GM18505 (cell line): ENCODE results near the gene GALK2.
A peak's percentile ranks its signal among the peaks of the same experiment; 100 is the strongest.
"Not testable (repeated sequence)": the region's sequence is repeated elsewhere in the genome, so short reads cannot be mapped to it uniquely, and the experiment has no call there.

Experiments
- ATAC-seq: cut with Tn5 transposase; IDR thresholded peaks from one replicate; pipeline ENCODE4 v1.9.1; 2021; ENCODE audit not compliant: unreplicated experiment
- POLR2A ChIP-seq: IDR thresholded peaks from 4 replicates; pipeline ENCODE4 v1.6.1; 2011; ENCODE audit warnings: borderline replicate concordance; ENCODE audit not compliant: insufficient read depth, insufficient read length; ENCODE audit errors: extremely low read depth

Gene GALK2

DNA sequence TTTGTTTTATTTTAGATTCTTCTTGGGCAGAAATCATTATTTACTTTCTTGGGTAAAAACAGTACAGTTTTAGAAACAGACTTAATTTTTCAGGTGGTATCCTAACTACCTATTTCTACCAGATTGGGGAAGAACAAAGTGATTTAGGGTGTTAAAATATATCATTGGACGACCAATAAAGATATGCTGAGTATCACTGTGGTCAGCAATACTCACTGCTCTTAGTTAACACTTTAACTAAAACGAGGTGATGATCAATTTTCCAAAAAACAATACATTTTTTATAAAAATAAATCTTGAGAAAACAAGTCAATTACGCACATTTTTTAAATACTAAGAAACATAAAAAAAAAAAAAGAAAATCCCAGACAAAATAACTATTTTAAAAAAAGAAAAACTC lies 18.2 kb upstream of the GALK2 start:
- no peak for TF ChIP-seq POLR2A
- no peak for ATAC-seq

DNA sequence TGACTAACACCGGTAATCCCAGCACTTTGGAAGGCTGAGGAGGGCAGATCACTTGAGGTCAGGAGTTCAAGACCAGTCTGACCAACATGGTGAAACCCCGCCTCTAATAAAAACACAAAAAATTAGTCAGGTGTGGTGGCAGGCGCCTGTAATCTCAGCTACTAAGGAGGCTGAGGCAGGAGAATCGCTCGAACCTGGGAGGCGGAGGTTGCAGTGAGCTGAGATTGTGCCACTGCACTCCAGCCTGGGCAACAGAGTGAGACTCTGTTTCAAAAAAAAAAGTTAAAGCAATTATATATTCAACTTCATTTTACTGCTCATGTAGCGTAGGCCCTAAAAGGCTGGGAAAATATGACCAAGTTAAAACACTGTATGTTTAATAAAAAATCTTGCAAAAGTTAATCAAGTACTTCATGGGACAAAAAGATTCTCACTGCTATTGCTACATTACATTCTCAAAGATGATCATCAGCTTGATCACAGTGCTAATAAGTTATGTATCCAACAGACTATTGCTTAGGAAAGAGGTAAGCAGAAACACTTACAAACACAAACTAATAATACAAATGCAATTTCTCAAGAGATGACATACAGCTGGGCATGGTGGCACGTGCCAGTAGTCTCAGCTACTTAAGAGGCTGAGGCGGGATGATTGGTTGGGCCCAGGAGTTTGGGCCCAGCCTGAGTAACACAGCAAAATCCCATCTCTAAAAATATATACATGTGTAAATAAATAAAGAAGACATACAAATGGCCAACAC lies 17.3 kb upstream of the GALK2 start:
- TF ChIP-seq POLR2A, result no peak
- no peak for ATAC-seq

- no peak for ATAC-seq
- no peak for TF ChIP-seq POLR2A
Observed at GRCh38 chr15:49154359-49154758, 15.7 kb upstream of the GALK2 start.

- TF ChIP-seq POLR2A, result no peak
- ATAC-seq, result no peak
Observed at GRCh38 chr15:49154799-49155109, 15.3 kb upstream of the GALK2 start.

- TF ChIP-seq POLR2A, result peak; percentile 81
- peak; percentile 94 for ATAC-seq
Observed at GRCh38 chr15:49155110-49155833, 14.8 kb upstream of the GALK2 start, which contains the start of gene COPS2. Gene COPS2 (minus strand): TSS chr15:49155599. CDS start chr15:49155578, 21 bp downstream.

DNA sequence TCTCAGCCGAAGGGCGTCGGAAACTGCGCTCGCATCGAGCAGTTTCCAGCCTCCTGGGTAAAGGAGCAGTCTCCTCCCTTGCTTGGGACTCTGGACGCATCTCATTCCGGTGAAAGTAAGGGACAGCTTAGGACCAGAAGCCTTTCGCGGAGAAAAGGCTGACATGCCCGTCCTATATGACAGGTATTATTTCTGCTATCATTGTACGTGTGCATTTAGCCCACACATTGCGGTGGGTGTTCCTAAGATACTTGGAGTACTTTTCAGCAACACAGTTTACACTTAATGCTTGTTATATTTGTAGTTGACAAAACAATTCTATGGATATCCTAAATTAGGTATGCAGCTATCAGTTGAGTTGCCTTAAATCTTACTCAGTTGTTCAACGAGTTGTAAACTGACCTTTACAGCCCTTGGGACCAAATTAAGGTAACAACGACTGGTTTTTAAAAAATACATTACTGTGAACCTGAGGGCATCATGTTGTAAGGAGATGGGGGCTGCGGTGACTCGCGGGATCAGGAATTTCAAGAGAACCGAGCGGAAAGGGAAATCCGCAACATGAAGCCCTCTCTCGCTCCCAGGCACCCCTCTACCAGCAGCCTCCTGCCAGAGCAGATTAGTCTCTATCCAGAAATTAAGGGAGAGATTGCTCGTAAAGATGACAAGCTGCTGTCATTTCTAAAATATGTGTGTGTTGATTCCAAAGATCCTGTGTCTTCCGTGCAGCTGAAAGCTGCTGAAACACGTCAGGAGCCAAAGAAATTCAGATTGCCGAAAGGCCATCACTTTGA lies 14.0 kb upstream of the GALK2 start:
- no peak for TF ChIP-seq POLR2A

GRCh38 chr15:49163678-49164077 lies 6.4 kb upstream of the GALK2 start:
- no peak for ATAC-seq
- TF ChIP-seq POLR2A, result no peak

More for the DNA sequence above, 14.0 kb upstream of the GALK2 start:
- ATAC-seq, result peak; percentile 18

DNA sequence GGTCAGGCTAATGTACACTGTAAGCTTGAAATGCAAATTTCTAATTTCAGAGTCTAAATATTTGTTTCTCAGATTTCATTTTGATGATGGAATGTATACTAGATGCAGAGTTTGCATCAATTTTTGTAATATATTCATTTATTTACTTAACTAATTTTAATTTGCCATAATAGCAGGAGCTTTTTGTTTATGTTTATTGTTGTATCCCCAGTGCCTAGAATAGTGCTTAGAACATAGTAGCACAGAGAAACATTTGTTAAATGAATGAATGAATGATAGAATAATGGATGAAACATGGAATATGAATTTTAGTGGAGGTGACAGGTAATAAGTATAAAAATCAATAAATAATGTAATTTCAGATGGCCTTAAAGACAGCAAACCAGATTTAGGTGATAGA lies 5.2 kb upstream of the GALK2 start:
- no peak for TF ChIP-seq POLR2A
- no peak for ATAC-seq

GRCh38 chr15:49168016-49168415 lies 2.0 kb upstream of the GALK2 start:
- TF ChIP-seq POLR2A, result no peak
- ATAC-seq, result no peak

DNA sequence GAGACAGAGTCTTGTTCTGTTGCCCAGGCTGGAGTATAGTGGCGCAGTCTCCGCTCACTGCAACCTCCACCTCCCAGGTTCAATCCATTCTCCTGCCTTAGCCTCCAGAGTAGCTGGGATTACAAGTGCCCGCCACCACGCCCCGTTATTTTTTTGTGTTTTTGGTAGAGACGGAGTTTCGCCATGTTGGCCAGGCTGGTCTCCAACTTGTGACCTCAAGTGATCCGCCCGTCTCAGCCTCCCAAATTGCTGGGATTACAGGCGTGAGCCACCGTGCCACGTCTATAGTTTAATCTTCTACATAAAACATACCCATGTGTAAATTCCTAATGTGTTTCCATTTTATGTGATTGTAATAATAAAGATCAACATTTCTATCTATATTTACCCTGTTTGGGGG lies 1.7 kb downstream of the GALK2 start:
- no peak for TF ChIP-seq POLR2A
- ATAC-seq, result no peak

- no peak for ATAC-seq
- TF ChIP-seq POLR2A, result no peak
Observed at GRCh38 chr15:49174902-49175301, 4.9 kb downstream of the GALK2 start.

GRCh38 chr15:49175582-49176397 lies 5.7 kb downstream of the GALK2 start:
- ATAC-seq, result not testable (repeated sequence)

GRCh38 chr15:49178497-49178896 lies 8.4 kb downstream of the GALK2 start:
- ATAC-seq, result no peak
- no peak for TF ChIP-seq POLR2A
